Smooth muscle cell (in vitro differentiated cells): ENCODE data around the gene TUBA4B. TPM values are rescaled to one million over a fixed set of nuclear protein-coding genes. Genes with fewer than 3 reads are reported as not detected.

Experiments
- DNase-seq: peaks from one replicate; lab custom pipeline; 2025; ENCODE audit not compliant: unreplicated experiment; lab: John Stamatoyannopoulos, UW
- H2AFZ ChIP-seq: fragments of 200-600 bp; sonication (generic); 2 replicates; pipeline ENCODE4 v1.6.0; 2016; ENCODE audit warnings: antibody characterized with exemption, low read depth, mild to moderate bottlenecking
- H3F3A ChIP-seq: fragments of 200-600 bp; sonication (generic); 2 replicates; pipeline ENCODE4 v1.6.0; 2017; ENCODE audit warnings: antibody characterized with exemption, low read depth
- H3K27ac ChIP-seq: fragments of 200-600 bp; sonication (generic); 2 replicates; pipeline ENCODE4 v1.5.1; 2016; ENCODE audit warnings: low read depth, mild to moderate bottlenecking
- H3K27me3 ChIP-seq: fragments of 200-600 bp; sonication (generic); 2 replicates; pipeline ENCODE4 v1.6.1; 2016; ENCODE audit warnings: low read depth, mild to moderate bottlenecking
- H3K36me3 ChIP-seq: fragments of 200-600 bp; sonication (generic); 2 replicates; pipeline ENCODE4 v1.5.1; 2016; ENCODE audit warnings: low read depth
- H3K4me1 ChIP-seq: fragments of 200-600 bp; sonication (generic); 2 replicates; pipeline ENCODE4 v1.5.1; 2016; ENCODE audit warnings: low read depth
- H3K4me2 ChIP-seq: fragments of 200-600 bp; sonication (generic); 2 replicates; pipeline ENCODE4 v1.6.0; 2016; ENCODE audit warnings: mild to moderate bottlenecking
- H3K4me3 ChIP-seq: fragments of 200-600 bp; sonication (generic); 2 replicates; pipeline ENCODE4 v1.5.1; 2016; ENCODE audit warnings: mild to moderate bottlenecking
- H3K79me2 ChIP-seq: fragments of 200-600 bp; sonication (generic); 2 replicates; pipeline ENCODE4 v1.6.0; 2016; ENCODE audit warnings: low read depth, mild to moderate bottlenecking
- H3K9ac ChIP-seq: fragments of 200-600 bp; sonication (generic); 2 replicates; pipeline ENCODE4 v1.6.0; 2016; ENCODE audit warnings: low read depth
- H3K9me3 ChIP-seq: fragments of 200-600 bp; sonication (generic); replicated peaks from 2 replicates; pipeline ENCODE4 v1.5.1; 2016; ENCODE audit warnings: low read depth
- H4K20me1 ChIP-seq: fragments of 200-600 bp; sonication (generic); 2 replicates; pipeline ENCODE4 v1.6.0; 2016; ENCODE audit warnings: low read depth
- CTCF ChIP-seq: fragments of 200-600 bp; sonication (generic); IDR thresholded peaks from 2 replicates; pipeline ENCODE4 v1.5.1; 2017; ENCODE audit warnings: borderline replicate concordance, mild to moderate bottlenecking, antibody characterized with exemption; ENCODE audit not compliant: insufficient read depth, poor library complexity, severe bottlenecking
- WGBS: methylation state at CpG from one replicate; pipeline ENCODE4 v1.1.7; 2016; ENCODE audit warnings: low lambda C conversion rate; 5-methylcytosine and 5-hydroxymethylcytosine counted together
- polyA plus RNA-seq: library from polyadenylated mRNA; unstranded; fragments of >200 nt; fragmentation: Nextera tagmentation; extraction: Ambion mirVana; gene quantifications from 2 replicates; pipeline ENCODE4 v1.2.1, GENCODE V29; 2016
- total RNA-seq: library from RNA; depleted of rRNA; stranded (reverse); fragments of >200 nt; gene quantifications from 2 replicates; pipeline ENCODE4 v1.2.3, GENCODE V29; 2014

TUBA4B gene
- total and polyA plus RNA-seq, 2 experiments from 2014 or later, result not detected

DNA sequence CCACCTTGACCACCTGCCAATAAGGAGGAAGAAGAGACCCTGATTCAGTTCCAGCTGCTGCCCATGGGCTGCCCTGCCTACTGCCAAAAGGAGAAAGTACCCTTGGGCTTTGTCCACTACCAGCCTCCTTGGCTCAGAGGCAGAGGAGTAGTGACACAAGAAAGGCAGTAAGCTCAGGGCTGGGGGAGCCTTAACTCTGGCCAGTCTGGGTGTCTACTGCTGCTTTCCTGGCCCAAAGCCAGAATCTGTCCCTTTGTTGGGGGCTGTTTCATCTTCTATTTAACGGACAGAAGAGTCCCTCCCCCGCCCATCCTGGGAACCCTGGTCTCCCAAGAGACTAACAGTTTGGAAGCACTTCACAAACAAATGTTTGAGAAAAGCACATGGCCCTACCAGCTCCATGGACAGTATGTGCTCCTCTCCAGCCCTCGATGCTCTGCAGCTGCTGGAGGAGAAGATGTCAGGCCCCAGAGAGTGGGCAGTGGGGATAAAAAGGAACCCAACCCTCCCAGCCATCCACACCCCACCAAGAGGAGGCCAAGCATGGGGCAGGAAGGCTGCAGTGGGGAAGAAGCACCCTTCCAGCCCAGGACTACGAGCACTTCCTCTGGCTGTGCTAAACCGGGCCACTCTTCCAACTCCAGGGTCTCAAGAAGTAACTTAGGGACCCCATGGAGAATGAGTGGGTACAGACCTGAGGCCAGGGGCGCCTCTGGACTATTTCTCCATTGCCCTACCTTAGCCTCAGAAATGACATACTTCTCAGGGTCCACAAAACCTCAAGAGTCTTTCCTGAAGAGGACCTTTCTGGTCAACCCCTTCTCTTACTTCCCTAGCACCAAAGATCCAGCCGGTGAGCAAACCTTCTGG, 24.8 kb upstream of the TUBA4B start:
- H2AFZ ChIP-seq, result no peak overlapping the region
- peak overlapping the region; percentile 99 for H3K4me2 ChIP-seq
- peaks cover 8% of the 10 kb centered on the region for H4K20me1 ChIP-seq
- peaks cover 46% of the 10 kb centered on the region for H3K79me2 ChIP-seq
- no peaks in the 10 kb centered on the region for H3K9me3 ChIP-seq
- DNase-seq, result no peak
- peaks cover 18% of the 10 kb centered on the region for H3K4me1 ChIP-seq
- peak overlapping the region; percentile 99 for H3K4me3 ChIP-seq
- 77% methylated on average over 7 of the region's 7 CpGs for WGBS
- H3K27ac ChIP-seq, result peak overlapping the region; percentile 96
- peaks cover 7% of the 10 kb centered on the region for H3F3A ChIP-seq
- peak overlapping the region; percentile 96 for H3K9ac ChIP-seq
- H3K36me3 ChIP-seq, result peaks cover 11% of the 10 kb centered on the region
- no peak for TF ChIP-seq CTCF
- no peaks in the 10 kb centered on the region for H3K27me3 ChIP-seq

GRCh38 chr2:219228911-219229304, 24.1 kb upstream of the TUBA4B start:
- Histone ChIP-seq H3K4me1 (peaks cover 18% of the 10 kb centered on the region), H3K79me2 (peaks cover 46% of the 10 kb centered on the region), H3F3A (peaks cover 7% of the 10 kb centered on the region), H3K9ac (peak overlapping the region; percentile 96), H4K20me1 (peaks cover 8% of the 10 kb centered on the region), H3K27ac (peak overlapping the region; percentile 96), H3K4me3 (peak overlapping the region; percentile 99), H3K27me3 (no peaks in the 10 kb centered on the region), H2AFZ (peak overlapping the region; percentile 50), H3K36me3 (peaks cover 13% of the 10 kb centered on the region), H3K4me2 (peak overlapping the region; percentile 99), H3K9me3 (no peaks in the 10 kb centered on the region)
- TF ChIP-seq CTCF, result no peak
- 8% methylated on average over 18 of the region's 19 CpGs for WGBS
- DNase-seq, result no peak

DNA sequence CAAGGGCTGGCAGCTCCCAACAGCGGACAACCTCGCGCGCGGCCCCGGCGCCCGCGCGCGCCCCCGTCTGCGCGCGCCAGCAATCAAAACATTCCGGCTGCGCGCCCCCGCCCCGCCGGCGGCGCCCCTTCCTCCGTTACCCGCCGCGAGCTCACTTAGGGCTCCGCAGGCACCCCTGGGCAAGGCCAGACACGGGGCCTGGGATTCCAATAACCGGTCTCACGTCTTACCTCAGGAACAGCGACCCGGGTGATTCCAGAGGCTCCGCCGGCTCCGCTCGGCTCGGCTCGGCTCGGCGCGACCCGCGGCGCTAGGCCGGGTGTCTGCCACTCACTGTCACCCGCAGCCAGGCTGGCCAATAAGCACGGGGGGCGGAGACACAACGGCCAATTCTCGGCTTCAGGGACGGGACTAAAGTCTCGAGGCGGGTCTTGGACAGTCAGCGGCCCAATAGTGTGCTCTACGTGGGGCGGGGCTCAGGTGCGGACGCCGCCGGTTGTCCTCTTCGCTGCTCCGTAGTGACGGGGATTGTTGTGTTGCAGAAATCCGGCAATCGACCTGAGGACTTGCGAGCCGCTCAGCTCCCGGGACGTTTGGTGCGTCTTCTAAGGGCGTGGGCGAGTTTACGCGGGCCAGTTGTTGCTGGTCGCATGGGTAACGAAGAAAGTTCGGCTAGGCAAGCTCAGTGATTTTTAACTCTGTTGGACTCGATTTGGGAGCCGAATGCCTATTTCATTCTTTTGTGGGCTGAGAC, 23.6 kb upstream of the TUBA4B start, which contains the start of the genes ANKZF1 and ATG9A:
ANKZF1 (plus strand) TSS at position 502 of the 754 bp plus-strand sequence. CDS start 452 bp downstream, outside the sequence.
ATG9A (minus strand) TSS at position 332 of the 754 bp plus-strand sequence. CDS start 1,612 bp downstream, outside the sequence.
- Histone ChIP-seq H3K27me3 (no peaks in the 10 kb centered on the region), H3K4me2 (peak within 1 kb of the TSS; percentile 99), H2AFZ (peak within 1 kb of the TSS; percentile 50), H4K20me1 (peaks cover 8% of the 10 kb centered on the region), H3K9me3 (no peaks in the 10 kb centered on the region), H3F3A (peaks cover 7% of the 10 kb centered on the region), H3K79me2 (peaks cover 46% of the 10 kb centered on the region), H3K36me3 (peaks cover 19% of the 10 kb centered on the region), H3K9ac (peak within 1 kb of the TSS; percentile 96), H3K4me3 (peak within 1 kb of the TSS; percentile 99), H3K4me1 (peaks cover 18% of the 10 kb centered on the region), H3K27ac (peak within 1 kb of the TSS; percentile 96)
- peak; percentile 87 for DNase-seq
- TF ChIP-seq CTCF, result no peak
- WGBS, result 1% methylated on average over 56 of the region's 80 CpGs
